Measurements from ENCODE around the gene SPHK1.
"Not testable (repeated sequence)": the region's sequence is repeated elsewhere in the genome, so short reads cannot be mapped to it uniquely, and the experiment has no call there.

The SPHK1 gene

DNA sequence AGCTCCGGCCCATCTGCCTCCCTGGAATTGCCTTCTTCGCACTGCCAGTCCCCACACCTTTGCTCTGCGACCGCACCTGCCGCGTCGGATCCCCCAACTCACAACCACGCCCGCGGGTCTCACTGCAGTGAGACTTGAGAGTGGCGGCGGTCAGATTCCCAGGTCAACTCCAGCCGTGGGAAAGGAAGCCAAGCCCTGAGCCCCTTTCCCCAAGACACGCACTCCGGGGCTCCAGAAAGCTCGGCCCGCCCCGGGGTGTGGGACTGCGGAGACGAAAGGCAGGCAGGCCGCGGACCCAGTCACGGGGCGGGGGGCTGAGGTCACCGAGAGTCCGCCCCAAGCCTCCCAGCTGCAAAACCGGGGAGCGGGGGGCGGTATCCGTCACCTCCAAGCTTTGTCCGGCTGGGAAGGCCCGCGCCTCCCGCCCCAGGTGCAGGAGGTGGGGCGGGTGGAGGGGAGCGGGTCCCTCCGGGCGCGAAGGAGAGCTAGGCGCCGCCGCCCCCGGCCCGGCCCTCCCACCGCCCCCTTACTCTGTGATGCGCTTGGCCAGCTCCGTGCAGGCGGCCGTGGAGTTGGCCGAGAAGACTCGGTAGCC lies 31.3 kb upstream of the SPHK1 start:
- Histone ChIP-seq H3K27ac (ENCODE audit: low read length) (no peak overlapping the region), H3K36me3 (ENCODE audit: control insufficient read depth in 1 of 2, insufficient read depth in 2 of 2, low read length in 2 of 2) (no peaks in the 10 kb centered on the region), H3K4me3 (ENCODE audit: low read depth in 1 of 2, low read length in 2 of 2) (peak overlapping the region; percentile 72 to 94), H3K9me3 (ENCODE audit: control insufficient read depth in 1 of 2, low read length in 2 of 2) (no peaks in the 10 kb centered on the region), H3K4me1 (ENCODE audit: control insufficient read depth in 1 of 2, insufficient read depth in 2 of 2, low read length in 2 of 2) (peaks cover 0 to 13% of the 10 kb centered on the region in 2 donors), H3K27me3 (ENCODE audit: low read depth, low read length) (no peaks in the 10 kb centered on the region)

DNA sequence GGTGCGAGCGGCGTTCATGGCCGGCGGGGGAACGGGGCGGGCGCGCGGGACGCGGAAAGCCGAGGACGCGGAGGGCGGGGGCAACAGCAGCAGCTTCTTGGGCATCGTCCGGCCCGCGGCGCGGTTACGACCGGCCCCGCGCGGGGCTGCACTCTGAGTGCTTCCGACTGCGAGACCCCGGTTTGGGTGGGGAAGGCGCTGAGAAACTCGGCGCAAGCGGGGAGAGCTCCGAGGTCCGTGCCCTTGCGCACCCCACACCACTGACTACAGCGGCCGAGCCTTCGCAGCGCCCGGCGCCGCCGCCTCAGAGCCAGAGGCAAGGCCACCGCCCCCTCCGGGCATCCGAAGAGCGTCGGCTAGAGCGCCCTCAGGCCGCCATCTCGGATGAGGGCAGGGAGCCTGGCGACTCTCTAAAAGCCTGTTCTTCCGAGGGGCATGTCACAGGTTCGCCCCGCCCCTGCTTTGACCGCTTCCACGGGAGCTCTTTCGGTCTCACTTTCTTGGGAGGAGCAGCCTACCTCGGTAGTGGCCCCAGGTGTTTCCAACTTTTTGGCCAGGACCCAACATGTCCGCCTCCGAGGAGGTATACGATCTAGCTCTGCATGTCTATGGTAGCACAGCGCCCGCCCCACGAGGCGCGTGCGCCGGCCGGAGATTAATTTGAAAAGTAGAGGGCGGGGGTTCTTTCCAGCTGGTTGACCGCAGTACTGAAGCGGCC lies 30.7 kb upstream of the SPHK1 start, which contains the start of gene PRPSAP1:
Gene PRPSAP1, minus strand, starts transcription at position 318 of the 718 bp plus-strand sequence. Its CDS starts 213 bp downstream, at position 105.
- no peaks in the 10 kb centered on the region for H3K9me3 ChIP-seq (ENCODE audit: control insufficient read depth in 1 of 2, low read length in 2 of 2)
- H3K27ac ChIP-seq (ENCODE audit: low read length), result peak within 1 kb of the TSS; percentile 80
- H3K4me1 ChIP-seq (ENCODE audit: control insufficient read depth in 1 of 2, insufficient read depth in 2 of 2, low read length in 2 of 2), result peaks cover 0 to 13% of the 10 kb centered on the region in 2 donors
- no peaks in the 10 kb centered on the region for H3K36me3 ChIP-seq (ENCODE audit: control insufficient read depth in 1 of 2, insufficient read depth in 2 of 2, low read length in 2 of 2)
- H3K4me3 ChIP-seq (ENCODE audit: low read depth in 1 of 2, low read length in 2 of 2), result peak within 1 kb of the TSS; percentile 72 to 94
- no peaks in the 10 kb centered on the region for H3K27me3 ChIP-seq (ENCODE audit: low read depth, low read length)

DNA sequence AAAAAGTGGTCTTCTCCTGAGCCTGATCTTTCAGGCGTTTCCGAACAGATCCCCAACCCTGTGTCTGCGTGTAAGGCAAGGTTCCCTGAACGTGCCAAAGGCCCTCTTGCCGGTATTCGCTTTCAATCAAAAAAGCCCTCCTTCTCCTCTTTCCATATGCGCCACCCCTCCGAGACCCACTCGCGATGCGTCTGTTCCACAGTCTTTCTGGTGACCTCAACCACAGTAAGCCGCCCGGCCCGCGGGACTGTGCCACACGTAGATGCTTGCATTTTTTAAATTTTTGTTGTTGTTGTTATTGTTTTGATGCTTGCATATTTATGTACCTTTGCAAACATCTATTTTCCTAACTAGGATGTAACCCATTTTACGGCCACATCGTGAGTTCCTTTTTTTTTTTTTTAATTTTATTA lies 30.1 kb upstream of the SPHK1 start:
- Histone ChIP-seq H3K9me3 (ENCODE audit: control insufficient read depth in 1 of 2, low read length in 2 of 2) (no peaks in the 10 kb centered on the region), H3K4me3 (ENCODE audit: low read depth in 1 of 2, low read length in 2 of 2) (peak overlapping the region; percentile 72 to 94), H3K27me3 (ENCODE audit: low read depth, low read length) (no peaks in the 10 kb centered on the region), H3K36me3 (ENCODE audit: control insufficient read depth in 1 of 2, insufficient read depth in 2 of 2, low read length in 2 of 2) (no peaks in the 10 kb centered on the region), H3K27ac (ENCODE audit: low read length) (peak overlapping the region; percentile 80), H3K4me1 (ENCODE audit: control insufficient read depth in 1 of 2, insufficient read depth in 2 of 2, low read length in 2 of 2) (peaks cover 0 to 13% of the 10 kb centered on the region in 2 donors)

DNA sequence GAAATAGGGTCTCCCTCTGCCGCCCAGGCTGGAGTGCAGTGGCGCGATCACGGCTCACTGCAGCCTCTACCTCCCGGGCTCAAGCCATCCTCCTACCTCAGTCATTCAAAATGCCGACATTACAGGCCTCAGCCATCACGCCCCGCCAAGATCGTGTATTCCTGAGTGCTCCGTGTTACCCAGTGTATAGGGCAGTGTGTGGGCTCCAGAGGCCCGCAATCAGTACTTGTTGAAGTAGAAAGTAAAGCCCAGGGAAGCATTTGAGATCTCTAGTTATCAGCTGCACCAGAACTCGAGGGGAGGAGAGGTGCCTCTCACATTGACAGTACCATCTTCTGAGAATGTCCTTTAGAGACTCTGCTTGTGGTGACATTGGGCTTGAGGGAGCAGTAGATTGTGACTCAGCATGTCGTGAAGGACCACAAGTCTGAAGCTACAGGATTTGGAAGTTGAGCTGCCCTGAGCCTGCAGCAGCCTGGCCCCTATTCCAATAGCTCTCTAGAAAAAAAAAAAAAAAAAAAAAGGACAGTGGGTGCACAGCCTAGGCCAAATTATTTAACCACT lies 29.6 kb upstream of the SPHK1 start:
- Histone ChIP-seq H3K4me3 (ENCODE audit: low read depth in 1 of 2, low read length in 2 of 2) (no peak overlapping the region), H3K9me3 (ENCODE audit: control insufficient read depth in 1 of 2, low read length in 2 of 2) (no peaks in the 10 kb centered on the region), H3K27me3 (ENCODE audit: low read depth, low read length) (no peaks in the 10 kb centered on the region), H3K4me1 (ENCODE audit: control insufficient read depth in 1 of 2, insufficient read depth in 2 of 2, low read length in 2 of 2) (peaks cover 0 to 13% of the 10 kb centered on the region in 2 donors), H3K36me3 (ENCODE audit: control insufficient read depth in 1 of 2, insufficient read depth in 2 of 2, low read length in 2 of 2) (no peaks in the 10 kb centered on the region), H3K27ac (ENCODE audit: low read length) (no peak overlapping the region)

DNA sequence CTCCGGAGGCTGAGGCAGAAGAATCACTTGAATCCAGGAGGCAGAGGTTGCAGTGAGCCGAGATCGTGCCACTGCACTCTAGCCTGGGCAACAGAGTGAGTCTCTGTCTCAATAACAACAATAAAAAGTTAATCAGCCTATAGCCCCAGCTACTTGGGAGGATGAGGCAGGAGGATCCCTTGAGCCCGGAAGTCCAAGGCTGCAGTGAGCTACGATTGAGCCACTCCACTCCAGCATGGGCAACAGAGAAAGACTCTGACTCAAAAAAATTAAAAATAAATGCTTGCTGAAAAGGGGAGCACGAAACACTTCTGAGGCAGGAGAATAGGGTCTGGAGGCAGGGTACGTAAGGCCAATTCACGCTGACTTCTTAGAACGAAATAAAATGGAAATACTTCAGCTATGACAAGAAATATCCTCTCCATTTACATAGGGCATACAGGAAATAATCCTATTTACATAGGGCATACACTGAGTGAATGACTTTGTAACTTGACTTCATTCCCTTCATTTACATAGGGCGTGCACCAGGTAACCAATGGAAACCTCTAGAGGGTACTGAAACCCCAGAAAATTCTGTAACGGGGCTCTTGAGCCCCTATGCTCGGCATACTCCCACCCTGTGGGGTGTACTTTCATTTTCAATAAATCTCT lies 27.5 kb upstream of the SPHK1 start:
- no peaks in the 10 kb centered on the region for H3K27me3 ChIP-seq (ENCODE audit: low read depth, low read length)
- no peak overlapping the region for H3K4me3 ChIP-seq (ENCODE audit: low read depth in 1 of 2, low read length in 2 of 2)
- no peak overlapping the region for H3K27ac ChIP-seq (ENCODE audit: low read length)

DNA sequence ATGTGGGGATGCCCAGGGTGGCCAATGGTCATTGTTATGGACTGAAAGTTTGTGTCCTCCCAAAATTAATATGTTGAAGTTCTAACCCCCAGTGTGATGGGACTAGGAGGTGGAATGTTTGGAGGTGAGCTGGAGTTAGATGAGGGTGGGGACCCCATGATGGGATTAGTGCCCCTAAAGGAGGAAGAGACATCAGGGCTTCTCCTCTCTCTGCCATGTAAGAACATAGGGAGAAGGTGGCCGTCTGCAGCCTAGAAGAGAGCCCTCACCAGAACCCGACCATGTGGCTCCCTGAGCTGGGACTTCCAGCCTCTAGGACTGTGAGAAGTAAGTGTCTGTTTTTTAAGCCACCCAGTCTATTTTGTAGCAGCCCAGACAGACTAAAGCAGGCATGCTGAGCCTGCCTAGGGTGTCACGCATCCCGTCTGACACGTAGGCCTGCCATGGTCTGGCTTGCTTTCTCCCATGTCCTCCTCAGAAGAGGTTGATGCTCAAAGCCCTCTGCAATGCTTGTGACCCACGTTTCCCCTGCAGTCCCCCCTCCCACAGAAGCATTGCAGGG lies 26.7 kb upstream of the SPHK1 start:
- no peaks in the 10 kb centered on the region for H3K27me3 ChIP-seq (ENCODE audit: low read depth, low read length)
- H3K9me3 ChIP-seq (ENCODE audit: control insufficient read depth in 1 of 2, low read length in 2 of 2), result no peaks in the 10 kb centered on the region
- peaks cover 0 to 14% of the 10 kb centered on the region in 2 donors for H3K4me1 ChIP-seq (ENCODE audit: control insufficient read depth in 1 of 2, insufficient read depth in 2 of 2, low read length in 2 of 2)
- H3K27ac ChIP-seq (ENCODE audit: low read length), result no peak overlapping the region
- no peak overlapping the region for H3K4me3 ChIP-seq (ENCODE audit: low read depth in 1 of 2, low read length in 2 of 2)
- H3K36me3 ChIP-seq (ENCODE audit: control insufficient read depth in 1 of 2, insufficient read depth in 2 of 2, low read length in 2 of 2), result no peaks in the 10 kb centered on the region

More for the DNA sequence above, 27.5 kb upstream of the SPHK1 start:
- Histone ChIP-seq H3K36me3 (ENCODE audit: control insufficient read depth in 1 of 2, insufficient read depth in 2 of 2, low read length in 2 of 2) (no peaks in the 10 kb centered on the region), H3K4me1 (ENCODE audit: control insufficient read depth in 1 of 2, insufficient read depth in 2 of 2, low read length in 2 of 2) (peaks cover 0 to 15% of the 10 kb centered on the region in 2 donors), H3K9me3 (ENCODE audit: control insufficient read depth in 1 of 2, low read length in 2 of 2) (no peaks in the 10 kb centered on the region)

DNA sequence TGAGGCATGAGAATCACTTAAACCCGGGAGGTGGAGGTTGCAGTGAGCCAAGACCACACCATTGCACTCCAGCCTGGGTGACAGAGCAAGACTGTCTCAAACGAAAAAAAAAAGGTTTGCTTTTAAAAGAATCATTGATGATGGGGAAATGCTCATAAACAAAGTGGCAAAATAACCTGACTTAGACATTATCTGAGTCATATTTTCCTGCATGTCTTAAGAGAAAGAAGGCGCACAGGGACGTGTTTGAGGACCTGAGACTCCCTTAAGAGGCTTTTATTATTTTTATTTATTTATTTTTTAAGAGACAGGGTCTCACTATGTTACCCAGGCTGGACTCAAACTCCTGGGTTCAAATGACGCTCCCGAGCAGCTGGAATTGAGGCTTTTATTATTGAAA lies 25.0 kb upstream of the SPHK1 start:
- H3K27ac ChIP-seq (ENCODE audit: low read length), result no peak overlapping the region
- H3K4me3 ChIP-seq (ENCODE audit: low read depth in 1 of 2, low read length in 2 of 2), result no peak overlapping the region
- H3K4me1 ChIP-seq (ENCODE audit: control insufficient read depth in 1 of 2, insufficient read depth in 2 of 2, low read length in 2 of 2), result peaks cover 0 to 8% of the 10 kb centered on the region in 2 donors
- no peaks in the 10 kb centered on the region for H3K27me3 ChIP-seq (ENCODE audit: low read depth, low read length)
- no peaks in the 10 kb centered on the region for H3K9me3 ChIP-seq (ENCODE audit: control insufficient read depth in 1 of 2, low read length in 2 of 2)
- no peaks in the 10 kb centered on the region for H3K36me3 ChIP-seq (ENCODE audit: control insufficient read depth in 1 of 2, insufficient read depth in 2 of 2, low read length in 2 of 2)

DNA sequence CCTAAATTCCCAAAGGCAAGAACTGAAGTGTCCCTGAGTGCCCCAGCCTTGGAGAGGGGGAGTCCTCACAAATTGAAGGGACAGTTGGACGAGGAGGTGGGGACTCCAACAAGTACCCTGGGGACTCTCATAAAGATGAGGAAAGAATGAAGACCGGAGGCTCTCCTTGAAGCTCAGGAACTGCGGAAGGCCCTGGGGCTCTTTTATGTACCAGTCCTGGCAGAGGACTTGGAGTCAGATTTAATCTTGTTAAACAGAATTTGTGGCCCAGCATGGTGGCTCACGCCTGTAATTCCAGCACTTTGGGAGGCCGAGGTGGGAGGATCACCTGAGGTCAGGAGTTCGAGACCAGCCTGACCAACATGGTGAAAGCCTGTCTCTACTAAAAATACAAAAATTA lies 24.6 kb upstream of the SPHK1 start:
- H3K36me3 ChIP-seq (ENCODE audit: control insufficient read depth in 1 of 2, insufficient read depth in 2 of 2, low read length in 2 of 2); H3K4me3 ChIP-seq (ENCODE audit: low read depth in 1 of 2, low read length in 2 of 2); H3K4me1 ChIP-seq (ENCODE audit: control insufficient read depth in 1 of 2, insufficient read depth in 2 of 2, low read length in 2 of 2); H3K27me3 ChIP-seq (ENCODE audit: low read depth, low read length); H3K9me3 ChIP-seq (ENCODE audit: control insufficient read depth in 1 of 2, low read length in 2 of 2); H3K27ac ChIP-seq (ENCODE audit: low read length): not testable (repeated sequence)

DNA sequence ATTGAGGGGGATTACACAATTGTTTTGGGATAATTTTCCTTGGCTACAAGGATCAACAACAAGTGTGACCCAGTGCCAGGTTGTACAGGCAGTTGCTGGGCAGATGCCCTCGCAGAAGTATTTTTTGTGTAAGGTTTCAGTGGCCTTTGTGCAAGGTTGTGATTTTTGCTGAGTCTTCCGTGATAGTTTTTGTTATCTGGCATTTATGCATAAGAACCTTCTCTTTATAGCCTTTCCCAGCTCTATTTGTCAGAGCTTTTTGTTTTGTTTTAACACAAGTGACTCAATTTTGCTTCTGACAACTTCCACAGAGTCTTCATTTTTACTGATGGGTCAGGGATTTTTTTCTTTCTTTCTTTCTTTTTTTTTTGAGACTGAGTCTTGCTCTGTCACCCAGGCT lies 23.9 kb upstream of the SPHK1 start:
- Histone ChIP-seq H3K36me3 (ENCODE audit: control insufficient read depth in 1 of 2, insufficient read depth in 2 of 2, low read length in 2 of 2) (no peaks in the 10 kb centered on the region), H3K4me1 (ENCODE audit: control insufficient read depth in 1 of 2, insufficient read depth in 2 of 2, low read length in 2 of 2) (peaks cover 0 to 7% of the 10 kb centered on the region in 2 donors), H3K4me3 (ENCODE audit: low read depth in 1 of 2, low read length in 2 of 2) (no peak overlapping the region), H3K27me3 (ENCODE audit: low read depth, low read length) (no peaks in the 10 kb centered on the region), H3K27ac (ENCODE audit: low read length) (no peak overlapping the region), H3K9me3 (ENCODE audit: control insufficient read depth in 1 of 2, low read length in 2 of 2) (no peaks in the 10 kb centered on the region)

DNA sequence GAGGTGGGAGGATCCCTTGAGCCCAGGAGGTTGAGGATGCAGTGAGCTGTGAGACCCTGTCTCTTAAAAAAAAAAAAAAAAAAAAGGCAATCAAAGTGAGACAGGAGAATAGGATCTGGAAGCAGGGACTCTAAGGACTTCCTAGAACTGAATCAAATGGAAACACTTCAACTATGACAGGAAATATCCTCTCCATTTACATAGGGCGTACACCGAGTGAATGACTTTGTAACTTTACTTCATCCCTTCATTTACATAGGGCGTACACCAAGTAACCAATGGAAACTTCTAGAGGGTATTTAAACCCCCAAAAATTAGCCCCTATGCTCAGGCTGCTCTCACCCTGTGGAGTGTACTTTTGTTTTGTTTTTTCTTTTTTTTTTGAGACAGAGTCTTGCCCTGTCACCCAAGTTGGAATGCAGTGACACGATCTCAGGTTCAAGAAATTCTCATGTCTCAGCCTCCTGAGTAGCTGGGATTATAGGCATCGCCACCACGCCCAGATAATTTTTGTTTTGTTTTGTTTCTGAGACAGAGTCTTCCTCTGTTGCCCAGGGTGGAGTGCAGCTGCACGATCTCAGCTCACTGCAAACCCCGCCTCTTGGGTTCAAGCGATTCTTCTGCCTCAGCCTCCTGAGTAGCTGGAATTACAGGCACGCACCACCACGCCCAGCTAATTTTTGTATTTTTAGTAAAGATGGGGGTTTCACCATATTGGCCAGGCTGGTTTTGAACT lies 21.1 kb upstream of the SPHK1 start:
- Histone ChIP-seq H3K27me3 (ENCODE audit: low read depth, low read length) (no peaks in the 10 kb centered on the region), H3K4me1 (ENCODE audit: control insufficient read depth in 1 of 2, insufficient read depth in 2 of 2, low read length in 2 of 2) (peaks cover 0 to 7% of the 10 kb centered on the region in 2 donors), H3K4me3 (ENCODE audit: low read depth in 1 of 2, low read length in 2 of 2) (no peak overlapping the region), H3K36me3 (ENCODE audit: control insufficient read depth in 1 of 2, insufficient read depth in 2 of 2, low read length in 2 of 2) (no peaks in the 10 kb centered on the region), H3K27ac (ENCODE audit: low read length) (no peak overlapping the region), H3K9me3 (ENCODE audit: control insufficient read depth in 1 of 2, low read length in 2 of 2) (no peaks in the 10 kb centered on the region)
